Mesothelial cell of epicardium (in vitro differentiated cells): Measurements from ENCODE around the gene PTPRH. TPM values are rescaled to one million over a fixed set of nuclear protein-coding genes. Genes with fewer than 3 reads are reported as not detected.
"Not testable (repeated sequence)": the region's sequence is repeated elsewhere in the genome, so short reads cannot be mapped to it uniquely, and the experiment has no call there.

Source experiments
- DNase-seq, 2 experiments: peaks; one replicate each; pipeline ENCODE4 v3.0.0; 2021; ENCODE audit warnings: low spot score in 2 of 2; ENCODE audit not compliant: unreplicated experiment in 2 of 2
- H3K27ac Mint-ChIP-seq: 2 replicates; pipeline ENCODE4 v1.8.0; 2021; ENCODE audit warnings: mixed read lengths
- H3K27me3 Mint-ChIP-seq: 2 replicates; pipeline ENCODE4 v1.8.0; 2021; ENCODE audit warnings: low read depth, mixed read lengths
- H3K36me3 Mint-ChIP-seq: 2 replicates; pipeline ENCODE4 v1.8.0; 2021; ENCODE audit warnings: mixed read lengths
- H3K4me1 Mint-ChIP-seq: 2 replicates; pipeline ENCODE4 v1.8.0; 2021; ENCODE audit warnings: mixed read lengths
- H3K4me3 Mint-ChIP-seq: 2 replicates; pipeline ENCODE4 v1.8.0; 2021; ENCODE audit warnings: mild to moderate bottlenecking, moderate library complexity, mixed read lengths
- H3K9me3 Mint-ChIP-seq: 2 replicates; pipeline ENCODE4 v1.8.0; 2021; ENCODE audit warnings: mixed read lengths
- total RNA-seq: library from RNA; stranded (reverse); gene quantifications from 3 replicates; pipeline ENCODE4 v1.2.1, GENCODE V29; 2021
- TF ChIP-seq, protein P1 (sequence below): fragments of 200-600 bp; sonication (generic); IDR thresholded peaks from one replicate; pipeline ENCODE4 v1.5.0; 2021; ENCODE audit warnings: antibody characterized with exemption; ENCODE audit not compliant: unreplicated experiment

PTPRH gene
- total RNA-seq, 1 donor from 2014 or later, result 10.4 TPM

DNA sequence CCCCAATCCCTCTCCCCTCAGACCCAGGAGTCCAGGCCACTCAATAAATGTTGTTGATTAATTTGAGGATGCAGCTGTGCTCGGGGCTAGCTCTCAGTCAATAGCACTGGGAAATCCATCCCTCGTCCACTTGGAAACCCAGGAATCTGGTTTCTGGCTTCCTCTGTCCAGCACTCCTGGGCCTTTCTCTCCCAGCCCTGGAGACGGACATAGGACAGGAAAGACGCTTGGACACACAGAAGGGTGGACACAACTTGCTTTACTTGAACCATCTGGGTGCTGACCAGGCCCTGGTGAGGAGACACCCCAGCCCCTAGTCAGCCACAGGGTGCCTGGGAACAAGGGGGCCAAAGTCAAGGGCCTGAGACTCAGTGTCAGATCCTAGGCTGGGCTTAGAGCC, 50.9 kb downstream of the PTPRH start:
- DNase-seq, result no peak
- H3K9me3 Mint-ChIP-seq, result no peaks in the 10 kb centered on the region
- H3K4me3 Mint-ChIP-seq, result no peak overlapping the region
- no peaks in the 10 kb centered on the region for H3K36me3 Mint-ChIP-seq
- no peak overlapping the region for H3K27ac Mint-ChIP-seq
- TF ChIP-seq, protein P1, sequence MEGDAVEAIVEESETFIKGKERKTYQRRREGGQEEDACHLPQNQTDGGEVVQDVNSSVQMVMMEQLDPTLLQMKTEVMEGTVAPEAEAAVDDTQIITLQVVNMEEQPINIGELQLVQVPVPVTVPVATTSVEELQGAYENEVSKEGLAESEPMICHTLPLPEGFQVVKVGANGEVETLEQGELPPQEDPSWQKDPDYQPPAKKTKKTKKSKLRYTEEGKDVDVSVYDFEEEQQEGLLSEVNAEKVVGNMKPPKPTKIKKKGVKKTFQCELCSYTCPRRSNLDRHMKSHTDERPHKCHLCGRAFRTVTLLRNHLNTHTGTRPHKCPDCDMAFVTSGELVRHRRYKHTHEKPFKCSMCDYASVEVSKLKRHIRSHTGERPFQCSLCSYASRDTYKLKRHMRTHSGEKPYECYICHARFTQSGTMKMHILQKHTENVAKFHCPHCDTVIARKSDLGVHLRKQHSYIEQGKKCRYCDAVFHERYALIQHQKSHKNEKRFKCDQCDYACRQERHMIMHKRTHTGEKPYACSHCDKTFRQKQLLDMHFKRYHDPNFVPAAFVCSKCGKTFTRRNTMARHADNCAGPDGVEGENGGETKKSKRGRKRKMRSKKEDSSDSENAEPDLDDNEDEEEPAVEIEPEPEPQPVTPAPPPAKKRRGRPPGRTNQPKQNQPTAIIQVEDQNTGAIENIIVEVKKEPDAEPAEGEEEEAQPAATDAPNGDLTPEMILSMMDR, result no peak
- peaks cover 72% of the 10 kb centered on the region for H3K27me3 Mint-ChIP-seq
- peaks cover 15% of the 10 kb centered on the region for H3K4me1 Mint-ChIP-seq

DNA sequence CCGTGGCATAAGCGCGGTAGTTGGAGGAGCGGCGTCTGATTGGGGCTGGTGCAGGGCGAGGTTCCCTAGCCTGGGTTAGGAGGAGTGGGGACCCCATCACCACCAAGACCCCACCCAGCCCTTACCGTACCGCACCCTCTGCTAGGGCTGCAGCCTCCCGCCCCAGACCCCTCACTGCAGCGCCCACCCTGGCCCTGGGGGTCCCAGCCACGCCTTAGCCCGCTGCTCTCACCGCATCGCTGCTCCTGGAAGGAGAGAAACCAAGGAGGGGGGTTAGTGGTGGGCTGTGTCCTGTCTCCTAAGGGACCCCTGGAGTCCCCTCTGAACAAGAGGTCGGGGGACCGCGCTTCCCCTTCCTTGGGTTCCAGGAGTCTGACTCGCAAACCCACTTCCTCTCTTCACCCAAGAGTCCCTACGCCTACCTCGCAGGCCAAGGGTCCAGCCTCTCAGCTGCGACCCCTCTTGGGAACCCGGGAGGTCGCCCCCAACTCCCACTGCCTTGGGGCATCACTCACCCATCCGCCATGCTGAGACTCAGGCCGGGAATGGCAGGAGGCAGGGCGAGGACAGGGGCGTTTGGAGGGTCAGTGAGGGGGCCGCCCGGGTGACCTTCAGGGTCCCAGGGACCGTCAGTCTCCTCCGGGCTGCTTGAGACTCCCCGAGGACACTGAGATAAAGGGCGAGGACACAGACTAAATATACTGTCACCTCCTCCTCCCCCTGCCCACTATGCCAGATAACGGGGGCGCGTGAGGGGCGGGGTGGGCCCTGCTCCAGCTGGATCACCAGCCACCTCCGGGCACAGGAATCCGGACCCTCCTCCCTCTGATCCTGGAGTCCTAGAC, 52.0 kb downstream of the PTPRH start, which contains the start of gene TNNI3:
Gene TNNI3, minus strand, starts transcription at position 669 of the 845 bp plus-strand sequence. Its CDS starts 143 bp downstream, at position 526.
- DNase-seq, result no peak
- peaks cover 15% of the 10 kb centered on the region for H3K4me1 Mint-ChIP-seq
- peak within 1 kb of the TSS; percentile 67 for H3K4me3 Mint-ChIP-seq
- H3K27ac Mint-ChIP-seq, result peak within 1 kb of the TSS; percentile 47
- no peaks in the 10 kb centered on the region for H3K36me3 Mint-ChIP-seq
- TF ChIP-seq, protein P1, result no peak
- H3K9me3 Mint-ChIP-seq, result peaks cover under 1% of the 10 kb centered on the region
- H3K27me3 Mint-ChIP-seq, result peaks cover 68% of the 10 kb centered on the region

DNA sequence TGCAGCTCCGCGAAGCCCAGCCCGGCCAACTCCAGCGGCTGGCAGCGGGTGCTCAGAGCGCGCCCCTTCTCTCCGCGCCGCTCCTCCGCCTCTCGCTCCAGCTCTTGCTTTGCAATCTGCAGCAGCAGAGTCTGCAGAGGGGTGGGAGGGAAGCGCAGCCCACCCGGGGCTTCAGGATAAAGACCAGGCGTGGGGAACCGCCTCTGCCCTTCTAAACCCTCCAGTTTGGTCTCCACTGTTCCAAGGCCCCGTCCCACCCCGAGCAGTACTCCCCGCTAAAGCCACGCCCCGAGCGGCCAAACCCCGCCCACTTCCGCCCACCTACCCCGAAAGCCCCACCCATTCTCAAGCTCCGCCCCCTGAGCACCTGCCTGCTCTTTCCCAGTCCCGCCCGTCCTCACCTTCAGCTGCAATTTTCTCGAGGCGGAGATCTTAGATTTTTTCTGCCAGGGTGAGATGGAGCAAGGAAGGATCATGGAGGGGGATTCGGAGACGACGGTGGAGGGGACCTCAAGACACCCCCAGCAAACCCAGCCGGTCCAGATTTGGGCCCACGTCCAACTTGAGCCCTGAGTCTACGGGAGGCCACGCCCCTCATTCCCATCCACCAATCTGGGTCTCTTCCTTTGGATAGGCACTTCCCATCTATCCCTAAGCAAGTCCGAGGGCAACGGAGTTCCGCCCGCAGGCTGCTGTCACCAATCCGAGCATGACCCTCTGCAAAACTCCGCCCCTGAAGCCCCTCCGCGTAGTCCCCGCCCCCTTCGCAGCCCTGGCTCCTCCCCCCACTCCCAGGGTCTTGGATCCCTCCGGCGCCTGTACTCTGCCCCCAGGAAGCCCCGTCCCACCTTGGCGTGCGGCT, 52.9 kb downstream of the PTPRH start:
- Mint-ChIP-seq H3K27me3 (peaks cover 65% of the 10 kb centered on the region), H3K36me3 (no peaks in the 10 kb centered on the region), H3K4me3 (peak overlapping the region; percentile 67), H3K9me3 (peaks cover 6% of the 10 kb centered on the region), H3K4me1 (peaks cover 17% of the 10 kb centered on the region), H3K27ac (peak overlapping the region; percentile 47)
- TF ChIP-seq, protein P1, result no peak
- peak; percentile 66 to 85 for DNase-seq

DNA sequence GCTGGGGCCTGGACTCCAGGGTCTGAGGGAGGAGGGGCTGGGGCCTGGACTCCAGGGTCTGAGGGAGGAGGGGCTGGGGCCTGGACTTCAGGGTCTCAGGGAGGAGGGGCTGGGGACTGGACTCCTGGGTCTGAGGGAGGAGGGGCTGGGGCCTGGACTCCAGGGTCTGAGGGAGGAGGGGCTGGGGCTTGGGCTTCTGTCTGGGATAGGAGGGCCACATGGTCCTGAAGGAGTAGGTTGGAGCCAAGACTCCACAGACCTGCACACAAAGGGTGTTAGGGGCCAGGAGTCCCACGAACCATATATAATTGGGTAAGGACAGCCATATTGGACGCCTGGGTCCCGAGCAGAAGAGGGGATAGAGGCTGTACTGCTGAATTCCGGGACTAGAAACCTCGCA, 53.5 kb downstream of the PTPRH start:
- Mint-ChIP-seq H3K4me1 (peaks cover 20% of the 10 kb centered on the region), H3K27me3 (peaks cover 63% of the 10 kb centered on the region), H3K4me3 (peak overlapping the region; percentile 67)
- not testable (repeated sequence) for DNase-seq, H3K36me3 Mint-ChIP-seq, H3K27ac Mint-ChIP-seq, H3K9me3 Mint-ChIP-seq

DNA sequence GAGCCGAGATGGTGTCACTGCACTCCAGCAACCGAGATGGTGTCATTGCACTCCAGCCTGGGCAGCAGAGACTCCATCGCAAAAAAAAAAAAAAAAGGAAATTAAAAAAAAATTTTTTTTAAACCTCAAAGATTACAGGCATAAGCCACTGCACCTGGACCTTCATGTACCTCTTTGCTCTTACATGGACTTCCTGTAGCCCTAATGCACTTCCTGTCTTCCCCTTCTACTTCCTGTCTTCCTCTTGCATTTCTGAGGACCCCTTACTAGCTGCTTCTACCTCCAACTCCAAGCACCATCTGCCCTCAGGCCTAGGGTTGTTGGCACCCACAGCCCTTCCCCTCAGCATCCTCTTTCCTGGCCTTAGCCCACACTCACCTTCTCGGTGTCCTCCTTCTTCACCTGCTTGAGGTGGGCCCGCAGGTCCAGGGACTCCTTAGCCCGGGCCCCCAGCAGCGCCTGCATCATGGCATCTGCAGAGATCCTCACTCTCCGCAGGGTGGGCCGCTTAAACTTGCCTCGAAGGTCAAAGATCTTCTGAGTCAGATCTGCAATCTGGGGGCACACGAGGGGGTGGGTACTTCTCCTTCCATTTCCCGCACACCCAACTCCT, 55.5 kb downstream of the PTPRH start:
- H3K9me3 Mint-ChIP-seq, result peaks cover 6% of the 10 kb centered on the region
- no peaks in the 10 kb centered on the region for H3K36me3 Mint-ChIP-seq
- TF ChIP-seq, protein P1, result no peak
- DNase-seq, result no peak
- H3K4me1 Mint-ChIP-seq, result peaks cover 30% of the 10 kb centered on the region
- peaks cover 64% of the 10 kb centered on the region for H3K27me3 Mint-ChIP-seq
- H3K27ac Mint-ChIP-seq, result no peak overlapping the region
- H3K4me3 Mint-ChIP-seq, result no peak overlapping the region
